ENCODE measurements around the gene TDG.

DNA sequence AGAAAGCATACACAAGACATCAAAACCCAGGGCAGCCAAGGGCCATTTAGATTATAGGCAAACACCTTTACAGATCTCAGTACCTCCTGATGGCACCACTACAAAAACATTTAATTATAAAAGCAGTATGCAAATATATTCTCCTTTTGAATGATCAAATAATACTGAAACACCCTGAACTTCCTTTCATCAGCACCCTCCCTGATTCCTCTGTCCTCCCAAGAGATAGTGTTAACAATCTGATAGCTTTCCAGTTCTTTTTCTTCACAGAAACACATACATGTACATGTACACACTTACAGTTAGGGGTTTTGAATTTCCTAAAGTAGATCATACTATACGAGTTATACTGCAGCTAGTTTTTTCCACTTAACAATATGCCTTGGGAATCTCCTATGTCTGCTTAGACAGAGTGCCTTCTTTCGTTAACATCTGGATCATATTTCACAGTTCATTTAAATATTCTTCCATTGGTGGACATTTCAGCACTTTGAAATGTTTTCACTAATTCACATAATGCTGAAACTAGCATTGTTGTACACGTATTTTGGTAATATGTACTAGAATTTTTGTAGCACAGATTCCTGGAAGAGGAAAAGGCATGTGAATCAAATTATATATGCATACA lies 35.2 kb downstream of the TDG start:
- TF ChIP-seq, protein P1, sequence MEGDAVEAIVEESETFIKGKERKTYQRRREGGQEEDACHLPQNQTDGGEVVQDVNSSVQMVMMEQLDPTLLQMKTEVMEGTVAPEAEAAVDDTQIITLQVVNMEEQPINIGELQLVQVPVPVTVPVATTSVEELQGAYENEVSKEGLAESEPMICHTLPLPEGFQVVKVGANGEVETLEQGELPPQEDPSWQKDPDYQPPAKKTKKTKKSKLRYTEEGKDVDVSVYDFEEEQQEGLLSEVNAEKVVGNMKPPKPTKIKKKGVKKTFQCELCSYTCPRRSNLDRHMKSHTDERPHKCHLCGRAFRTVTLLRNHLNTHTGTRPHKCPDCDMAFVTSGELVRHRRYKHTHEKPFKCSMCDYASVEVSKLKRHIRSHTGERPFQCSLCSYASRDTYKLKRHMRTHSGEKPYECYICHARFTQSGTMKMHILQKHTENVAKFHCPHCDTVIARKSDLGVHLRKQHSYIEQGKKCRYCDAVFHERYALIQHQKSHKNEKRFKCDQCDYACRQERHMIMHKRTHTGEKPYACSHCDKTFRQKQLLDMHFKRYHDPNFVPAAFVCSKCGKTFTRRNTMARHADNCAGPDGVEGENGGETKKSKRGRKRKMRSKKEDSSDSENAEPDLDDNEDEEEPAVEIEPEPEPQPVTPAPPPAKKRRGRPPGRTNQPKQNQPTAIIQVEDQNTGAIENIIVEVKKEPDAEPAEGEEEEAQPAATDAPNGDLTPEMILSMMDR (IDR thresholded peaks at IDR 0.05): no peak
- TF ChIP-seq POLR2A (IDR thresholded peaks at IDR 0.05) (no peak), POLR2AphosphoS5 (IDR thresholded peaks at IDR 0.05) (no peak)

Measured in prostate gland (tissue), 2 donors.